HG03095 (cell line): ENCODE data around the gene SEMA4A.
A peak's percentile ranks its signal among the peaks of the same experiment; 100 is the strongest.

Experiments used
- ATAC-seq: cut with Tn5 transposase; IDR thresholded peaks from one replicate; pipeline ENCODE4 v1.9.1; 2021; ENCODE audit warnings: moderate library complexity; ENCODE audit not compliant: unreplicated experiment

The SEMA4A gene

GRCh38 chr1:156134716-156135435, 18.5 kb upstream of the SEMA4A start:
- ATAC-seq: no peak

- no peak for ATAC-seq
Measured at GRCh38 chr1:156135930-156136871, 17.2 kb upstream of the SEMA4A start.

GRCh38 chr1:156136970-156137483, 16.4 kb upstream of the SEMA4A start:
- no peak for ATAC-seq

GRCh38 chr1:156138458-156138867, 14.9 kb upstream of the SEMA4A start:
- no peak for ATAC-seq

- ATAC-seq: no peak
Measured at GRCh38 chr1:156140879-156141707, 12.3 kb upstream of the SEMA4A start.

GRCh38 chr1:156143765-156144489, 9.5 kb upstream of the SEMA4A start:
- no peak for ATAC-seq

- ATAC-seq: no peak
Measured at GRCh38 chr1:156144742-156145141, 8.6 kb upstream of the SEMA4A start.

- ATAC-seq: no peak
Measured at GRCh38 chr1:156145650-156146019, 7.8 kb upstream of the SEMA4A start.

- ATAC-seq: no peak
Measured at GRCh38 chr1:156146020-156146768, 7.2 kb upstream of the SEMA4A start.

- ATAC-seq: no peak
Measured at GRCh38 chr1:156146769-156147405, 6.5 kb upstream of the SEMA4A start.

- ATAC-seq: no peak
Measured at GRCh38 chr1:156148216-156148615, 5.2 kb upstream of the SEMA4A start.

GRCh38 chr1:156149374-156150332, 3.7 kb upstream of the SEMA4A start:
- peak; percentile 48 for ATAC-seq

GRCh38 chr1:156150333-156151011, 2.9 kb upstream of the SEMA4A start:
- no peak for ATAC-seq

- ATAC-seq: no peak
Measured at GRCh38 chr1:156151093-156151688, 2.2 kb upstream of the SEMA4A start.

- ATAC-seq: no peak
Measured at GRCh38 chr1:156152628-156153027, 757 bp upstream of the SEMA4A start.

GRCh38 chr1:156154317-156154749, 948 bp downstream of the SEMA4A start:
- ATAC-seq: peak; percentile 28
